GM21515 (cell line): ENCODE measurements around the gene ZNF431.
"Not testable (repeated sequence)": the region's sequence is repeated elsewhere in the genome, so short reads cannot be mapped to it uniquely, and the experiment has no call there.

Experiments
- ATAC-seq: cut with Tn5 transposase; IDR thresholded peaks from one replicate; pipeline ENCODE4 v1.9.1; 2021; ENCODE audit not compliant: unreplicated experiment

The ZNF431 gene

GRCh38 chr19:21141787-21142464 is at the start of gene ZNF431:
Gene ZNF431 (plus strand): TSS chr19:21142040. CDS start chr19:21142184, 144 bp downstream.
- peak; percentile 98 for ATAC-seq

- no peak for ATAC-seq
These were observed 49.7 kb upstream of the ZNF431 start for GRCh38 chr19:21092109-21092508.

GRCh38 chr19:21094347-21095025 is 47.4 kb upstream of the ZNF431 start:
- ATAC-seq, result no peak

GRCh38 chr19:21098291-21098690 is 43.5 kb upstream of the ZNF431 start:
- no peak for ATAC-seq

GRCh38 chr19:21101521-21102242 is 40.2 kb upstream of the ZNF431 start:
- ATAC-seq, result no peak

GRCh38 chr19:21109116-21109515 is 32.7 kb upstream of the ZNF431 start:
- ATAC-seq, result no peak

GRCh38 chr19:21110183-21110582 is 31.7 kb upstream of the ZNF431 start:
- no peak for ATAC-seq

GRCh38 chr19:21115430-21115829 is 26.4 kb upstream of the ZNF431 start:
- no peak for ATAC-seq

GRCh38 chr19:21117041-21117907 is 24.6 kb upstream of the ZNF431 start:
- no peak for ATAC-seq

GRCh38 chr19:21126078-21126477 is 15.8 kb upstream of the ZNF431 start:
- no peak for ATAC-seq

GRCh38 chr19:21127001-21127400 is 14.8 kb upstream of the ZNF431 start:
- no peak for ATAC-seq

- ATAC-seq, result no peak
These were observed 13.9 kb upstream of the ZNF431 start for GRCh38 chr19:21127898-21128297.

- ATAC-seq, result no peak
These were observed 12.7 kb upstream of the ZNF431 start for GRCh38 chr19:21128901-21129698.

- no peak for ATAC-seq
These were observed 11.6 kb upstream of the ZNF431 start for GRCh38 chr19:21130097-21130775.

GRCh38 chr19:21133633-21134032 is 8.2 kb upstream of the ZNF431 start:
- no peak for ATAC-seq

GRCh38 chr19:21134934-21135366 is 6.9 kb upstream of the ZNF431 start:
- ATAC-seq, result no peak

- ATAC-seq, result no peak
These were observed 6.4 kb upstream of the ZNF431 start for GRCh38 chr19:21135433-21135832.

- ATAC-seq, result no peak
These were observed 3.7 kb upstream of the ZNF431 start for GRCh38 chr19:21138130-21138529.

GRCh38 chr19:21141006-21141405 is 834 bp upstream of the ZNF431 start:
- not testable (repeated sequence) for ATAC-seq

- no peak for ATAC-seq
These were observed 1.6 kb downstream of the ZNF431 start for GRCh38 chr19:21143428-21143827.
